Loucy (cell line): ENCODE results near the gene SLC22A1.

Source experiments
- H2AFZ ChIP-seq: fragments of 200-600 bp; sonication (generic); 2 replicates; pipeline ENCODE4 v1.6.0; 2016; ENCODE audit warnings: antibody characterized with exemption, mild to moderate bottlenecking, low read length, moderate library complexity
- H3F3A ChIP-seq: fragments of 200-600 bp; 2 replicates; pipeline ENCODE4 v1.6.0; 2016; ENCODE audit warnings: antibody characterized with exemption, low read depth, mild to moderate bottlenecking
- H3K27me3 ChIP-seq: fragments of 200-600 bp; sonication (generic); 2 replicates; pipeline ENCODE4 v1.6.1; 2014; ENCODE audit warnings: low read length, mild to moderate bottlenecking; ENCODE audit not compliant: insufficient read depth, poor library complexity, severe bottlenecking
- H3K36me3 ChIP-seq: fragments of 200-600 bp; sonication (generic); 2 replicates; pipeline ENCODE4 v1.6.1; 2016; ENCODE audit warnings: low read length; ENCODE audit not compliant: insufficient read depth
- H3K4me1 ChIP-seq: fragments of 200-600 bp; sonication (generic); 2 replicates; pipeline ENCODE4 v1.5.1; 2014; ENCODE audit warnings: low read length, mild to moderate bottlenecking; ENCODE audit not compliant: insufficient read depth, poor library complexity, severe bottlenecking
- H3K4me2 ChIP-seq: fragments of 200-600 bp; sonication (generic); 2 replicates; pipeline ENCODE4 v1.6.0; 2014; ENCODE audit warnings: antibody characterized with exemption, low read length, low read depth, mild to moderate bottlenecking; ENCODE audit not compliant: poor library complexity, severe bottlenecking
- H3K4me3 ChIP-seq: fragments of 200-600 bp; sonication (generic); 2 replicates; pipeline ENCODE4 v1.5.1; 2014; ENCODE audit warnings: low read length, mild to moderate bottlenecking, mixed read lengths; ENCODE audit not compliant: poor library complexity, severe bottlenecking
- H3K79me2 ChIP-seq: fragments of 200-600 bp; sonication (generic); 2 replicates; pipeline ENCODE4 v1.6.1; 2014; ENCODE audit warnings: low read length; ENCODE audit not compliant: insufficient read depth
- H3K9ac ChIP-seq: fragments of 200-600 bp; sonication (generic); 2 replicates; pipeline ENCODE4 v1.6.0; 2014; ENCODE audit warnings: mild to moderate bottlenecking, low read depth, low read length, moderate library complexity; ENCODE audit not compliant: poor library complexity, severe bottlenecking
- H3K9me2 ChIP-seq: fragments of 200-600 bp; sonication (generic); replicated peaks from 2 replicates; pipeline ENCODE4 v1.6.1; 2016; ENCODE audit warnings: low read depth, low read length, mixed read lengths
- H3K9me3 ChIP-seq: fragments of 200-600 bp; sonication (generic); 2 replicates; pipeline ENCODE4 v1.6.1; 2014; ENCODE audit warnings: mild to moderate bottlenecking, antibody characterized with exemption, low read length, low read depth; ENCODE audit not compliant: insufficient read depth
- H4K20me1 ChIP-seq: fragments of 200-600 bp; sonication (generic); 2 replicates; pipeline ENCODE4 v1.6.0; 2014; ENCODE audit warnings: antibody characterized with exemption, low read length, mild to moderate bottlenecking; ENCODE audit not compliant: insufficient read depth, poor library complexity, severe bottlenecking
- CTCF ChIP-seq: fragments of 200-600 bp; sonication (generic); conservative IDR thresholded peaks from 2 replicates; pipeline ENCODE4 v1.5.1; 2014; ENCODE audit warnings: mild to moderate bottlenecking, antibody characterized with exemption, low read length
- EZH2phosphoT487 ChIP-seq: fragments of 200-600 bp; IDR thresholded peaks from 2 replicates; pipeline ENCODE4 v1.6.1; 2018; ENCODE audit warnings: antibody characterized with exemption, mild to moderate bottlenecking, moderate library complexity, borderline replicate concordance

SLC22A1 gene

GRCh38 chr6:160178271-160178670, 56.7 kb downstream of the SLC22A1 start:
- Histone ChIP-seq H3F3A (no peaks in the 10 kb centered on the region), H3K79me2 (no peaks in the 10 kb centered on the region), H3K27me3 (no peaks in the 10 kb centered on the region), H3K4me2 (no peak overlapping the region), H3K9me3 (no peaks in the 10 kb centered on the region), H4K20me1 (no peaks in the 10 kb centered on the region), H2AFZ (no peak overlapping the region), H3K9ac (no peak overlapping the region), H3K4me1 (no peaks in the 10 kb centered on the region), H3K4me3 (no peak overlapping the region), H3K36me3 (no peaks in the 10 kb centered on the region), H3K9me2 (no peaks in the 10 kb centered on the region)
- TF ChIP-seq CTCF (no peak), EZH2phosphoT487 (no peak)

- Histone ChIP-seq H3K4me2 (no peak overlapping the region), H3K27me3 (no peaks in the 10 kb centered on the region)
- TF ChIP-seq EZH2phosphoT487 (no peak), CTCF (no peak)
Observed at GRCh38 chr6:160180706-160181105, 59.1 kb downstream of the SLC22A1 start.

GRCh38 chr6:160188773-160189172, 67.2 kb downstream of the SLC22A1 start:
- Histone ChIP-seq H3K4me2 (no peak overlapping the region), H3K4me1 (no peaks in the 10 kb centered on the region), H3K79me2 (no peaks in the 10 kb centered on the region), H3K9me3 (peaks cover 6% of the 10 kb centered on the region; the same call in 1 of the 2 replicates), H3K36me3 (no peaks in the 10 kb centered on the region), H3F3A (no peaks in the 10 kb centered on the region), H4K20me1 (no peaks in the 10 kb centered on the region), H3K9ac (no peak overlapping the region), H2AFZ (no peak overlapping the region), H3K27me3 (no peaks in the 10 kb centered on the region), H3K9me2 (no peaks in the 10 kb centered on the region), H3K4me3 (no peak overlapping the region)
- TF ChIP-seq EZH2phosphoT487 (no peak), CTCF (no peak)

More at GRCh38 chr6:160180706-160181105, 59.1 kb downstream of the SLC22A1 start:
- Histone ChIP-seq H3F3A (no peaks in the 10 kb centered on the region), H3K4me1 (no peaks in the 10 kb centered on the region), H4K20me1 (no peaks in the 10 kb centered on the region), H3K4me3 (no peak overlapping the region), H3K36me3 (no peaks in the 10 kb centered on the region), H3K9me3 (no peaks in the 10 kb centered on the region), H2AFZ (no peak overlapping the region), H3K9ac (no peak overlapping the region), H3K79me2 (no peaks in the 10 kb centered on the region), H3K9me2 (no peaks in the 10 kb centered on the region)
